GM19467 (cell line): ENCODE data around the gene USP6.
"Not testable (repeated sequence)": the region's sequence is repeated elsewhere in the genome, so short reads cannot be mapped to it uniquely, and the experiment has no call there.

Experiments
- ATAC-seq: cut with Tn5 transposase; IDR thresholded peaks from one replicate; pipeline ENCODE4 v1.9.1; 2021; ENCODE audit warnings: mild to moderate bottlenecking, moderate library complexity; ENCODE audit not compliant: unreplicated experiment

Gene USP6

DNA sequence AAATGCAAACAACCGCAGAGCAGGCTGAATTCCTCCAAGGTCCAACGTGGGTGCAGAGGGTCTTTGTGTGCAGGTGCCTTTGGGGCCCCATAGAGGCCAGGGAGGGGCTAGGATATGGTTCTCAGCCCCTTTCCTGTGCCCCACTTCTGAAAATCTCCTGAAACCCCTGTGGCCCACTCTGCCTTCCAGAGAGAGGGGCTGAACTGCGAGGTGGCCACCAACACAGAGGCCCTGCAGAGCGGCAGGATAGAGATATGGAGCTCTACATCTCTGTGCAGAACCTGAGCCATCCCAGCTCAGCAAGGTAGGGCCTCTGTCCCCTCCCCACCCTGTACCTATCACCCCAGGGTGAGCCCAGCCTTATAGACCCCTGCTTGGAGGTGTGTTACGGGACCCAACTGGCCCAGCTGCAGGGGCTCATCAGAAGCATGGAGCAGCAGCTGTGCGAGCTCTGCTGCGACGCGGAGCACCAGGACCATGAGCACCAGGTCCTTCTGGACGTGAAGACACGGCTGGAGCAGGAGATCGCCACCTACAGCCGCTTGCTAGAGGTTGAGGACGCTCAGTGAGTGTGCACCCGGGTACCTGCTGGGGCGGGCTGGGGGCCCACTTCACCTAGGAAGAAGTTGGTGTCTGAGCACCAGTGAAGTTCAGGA lies 5.5 kb downstream of the USP6 start:
- ATAC-seq: no peak

DNA sequence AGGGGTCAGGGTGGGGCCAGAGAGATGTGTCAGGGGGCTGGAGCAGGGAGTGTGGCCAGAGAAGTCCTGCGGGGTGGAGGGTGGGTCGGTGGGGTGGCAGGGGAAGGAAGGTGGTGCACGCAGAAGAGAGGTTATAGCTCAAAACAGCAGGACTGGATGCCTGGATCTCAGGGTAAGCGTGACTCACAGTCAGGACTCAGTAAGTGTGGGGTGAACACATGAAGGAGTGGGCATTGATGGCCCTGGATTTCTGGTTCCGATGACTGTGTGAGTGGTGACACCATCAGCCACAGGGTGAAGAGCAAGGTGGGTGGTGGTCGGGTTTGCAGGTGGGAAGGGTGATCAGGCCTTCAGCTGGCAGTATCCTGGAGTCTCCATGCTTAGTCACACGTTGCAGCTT lies 6.2 kb downstream of the USP6 start:
- not testable (repeated sequence) for ATAC-seq

- no peak for ATAC-seq
Measured at GRCh38 chr17:5122586-5123342, 6.9 kb downstream of the USP6 start.

- no peak for ATAC-seq
Measured at GRCh38 chr17:5123343-5124124, 7.7 kb downstream of the USP6 start.

- ATAC-seq: not testable (repeated sequence)
Measured at GRCh38 chr17:5124125-5124760, 8.4 kb downstream of the USP6 start.

- not testable (repeated sequence) for ATAC-seq
Measured at GRCh38 chr17:5124896-5125295, 9.1 kb downstream of the USP6 start.

DNA sequence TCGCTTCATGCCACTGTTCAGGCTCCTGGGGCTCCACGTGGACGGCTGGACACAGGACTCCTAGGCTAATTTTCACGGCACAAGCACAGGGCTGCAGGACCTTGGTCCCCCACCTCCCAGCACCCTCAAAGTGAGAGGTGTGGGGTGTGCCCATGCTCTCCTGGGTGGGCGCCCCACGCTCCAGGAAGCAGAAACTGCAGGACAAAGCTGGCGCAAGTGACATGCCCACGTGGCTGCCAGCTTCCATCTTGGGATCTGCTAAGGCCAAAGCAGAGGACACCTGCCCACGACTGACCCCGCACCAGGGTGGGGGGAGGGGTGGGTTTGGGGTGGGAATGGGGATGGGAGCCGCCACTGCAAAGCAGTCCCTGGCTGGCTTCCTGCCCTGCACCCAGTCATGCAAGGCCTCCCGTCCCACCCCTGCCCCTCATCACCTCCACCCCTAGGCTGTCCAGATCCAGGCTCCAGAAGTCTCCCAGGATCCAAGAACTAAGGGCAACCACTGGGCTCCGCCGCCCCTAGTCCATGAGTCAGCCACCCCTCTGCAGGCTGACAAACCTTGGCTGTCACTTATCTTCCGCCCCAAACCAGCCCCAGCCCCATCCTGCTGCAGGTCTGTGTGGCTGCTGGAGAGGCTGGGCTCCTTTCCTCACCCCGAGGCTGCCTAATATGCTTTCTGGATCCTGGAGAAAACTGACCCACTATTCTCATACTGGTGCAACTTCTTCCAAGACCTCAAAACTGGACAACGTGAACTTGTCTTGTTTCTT lies 11.1 kb downstream of the USP6 start:
- no peak for ATAC-seq

GRCh38 chr17:5127910-5128309 lies 12.1 kb downstream of the USP6 start:
- no peak for ATAC-seq

DNA sequence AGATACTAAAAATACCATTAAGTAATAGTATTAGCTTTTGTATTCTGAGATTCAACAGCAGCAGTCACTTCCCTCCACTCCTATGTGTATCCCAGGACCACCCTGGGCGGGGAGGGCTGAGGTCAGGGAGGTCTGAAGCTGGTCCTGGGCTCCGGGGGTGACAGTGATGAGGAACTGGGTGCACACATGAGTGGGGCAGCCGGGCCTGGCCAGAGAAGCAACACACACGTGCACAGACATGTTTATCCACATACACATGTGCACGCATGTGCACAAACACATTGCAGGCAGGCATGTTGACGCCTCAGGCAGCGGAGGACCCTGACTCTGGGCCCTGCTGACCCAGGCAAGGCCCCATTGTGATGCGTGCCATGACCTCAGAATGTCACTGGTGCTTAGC lies 12.6 kb downstream of the USP6 start:
- not testable (repeated sequence) for ATAC-seq

DNA sequence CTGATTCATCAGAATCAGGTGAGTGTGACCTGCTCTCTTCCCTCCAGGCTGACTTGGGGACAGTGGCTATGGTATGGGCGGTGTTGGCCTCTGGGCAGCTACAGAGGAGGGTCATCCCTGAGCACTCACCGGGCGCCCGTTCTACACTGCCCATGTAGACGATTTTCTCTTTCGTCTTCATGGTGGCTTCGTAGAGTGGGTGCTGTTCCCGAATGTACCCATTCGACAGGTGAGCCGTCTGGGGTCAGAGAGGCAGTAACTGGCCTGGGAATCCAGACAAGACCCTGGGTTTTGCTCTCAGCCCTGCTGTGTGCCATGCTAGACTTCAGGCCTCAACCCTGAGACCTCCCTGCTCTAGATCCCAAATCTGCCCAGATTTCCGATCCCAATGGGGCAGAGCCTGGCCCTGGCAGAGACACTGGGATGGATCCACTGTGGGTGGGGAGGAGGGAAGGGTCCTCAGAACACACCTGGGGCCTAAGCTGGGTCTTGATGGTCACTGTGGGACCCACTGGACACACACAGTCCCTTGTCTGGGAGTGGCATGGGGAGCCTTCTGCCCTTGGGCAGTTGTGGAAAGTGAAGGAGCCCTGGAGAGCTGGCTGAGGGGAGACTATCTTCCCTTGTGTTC lies 13.2 kb downstream of the USP6 start:
- no peak for ATAC-seq

GRCh38 chr17:5129770-5130169 lies 13.9 kb downstream of the USP6 start:
- not testable (repeated sequence) for ATAC-seq

DNA sequence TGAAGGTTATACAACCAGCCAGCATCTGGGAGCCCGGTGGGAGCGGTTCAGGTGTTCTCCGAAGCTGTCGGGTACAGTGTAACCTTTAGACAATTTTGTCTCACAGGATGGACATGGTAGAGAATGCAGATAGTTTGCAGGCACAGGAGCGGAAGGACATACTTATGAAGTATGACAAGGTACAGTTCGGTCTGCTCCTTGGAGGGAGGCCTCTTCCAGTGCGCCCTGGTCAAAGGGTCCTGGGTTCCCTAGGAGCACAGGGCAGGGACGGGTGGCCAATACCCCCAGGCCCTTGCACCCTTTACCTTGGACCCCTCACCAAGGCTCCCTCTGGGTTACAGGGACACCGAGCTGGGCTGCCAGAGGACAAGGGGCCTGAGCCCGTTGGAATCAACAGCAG lies 14.4 kb downstream of the USP6 start:
- not testable (repeated sequence) for ATAC-seq

DNA sequence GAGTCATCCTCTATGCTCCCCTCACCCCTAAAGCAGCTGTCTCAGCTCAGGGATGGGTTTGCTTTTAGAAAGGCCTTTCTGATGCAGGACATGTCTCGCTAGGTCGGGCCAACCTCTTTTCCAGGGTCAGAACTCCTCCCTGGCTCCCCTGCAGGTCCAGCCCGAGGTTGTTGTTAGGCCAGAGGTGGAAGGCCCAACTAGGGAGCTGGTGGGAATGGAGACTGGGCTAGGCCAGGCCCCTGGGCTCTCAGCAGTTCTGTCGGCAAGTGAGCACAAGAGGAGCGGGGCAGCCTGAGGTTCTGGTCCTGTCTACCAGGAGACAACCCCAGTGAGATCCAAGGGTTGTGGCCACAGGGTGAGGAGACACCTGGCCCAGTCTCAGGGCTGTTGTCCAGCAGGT lies 14.9 kb downstream of the USP6 start:
- not testable (repeated sequence) for ATAC-seq

- ATAC-seq: no peak
Measured at GRCh38 chr17:5131146-5131715, 15.4 kb downstream of the USP6 start.

DNA sequence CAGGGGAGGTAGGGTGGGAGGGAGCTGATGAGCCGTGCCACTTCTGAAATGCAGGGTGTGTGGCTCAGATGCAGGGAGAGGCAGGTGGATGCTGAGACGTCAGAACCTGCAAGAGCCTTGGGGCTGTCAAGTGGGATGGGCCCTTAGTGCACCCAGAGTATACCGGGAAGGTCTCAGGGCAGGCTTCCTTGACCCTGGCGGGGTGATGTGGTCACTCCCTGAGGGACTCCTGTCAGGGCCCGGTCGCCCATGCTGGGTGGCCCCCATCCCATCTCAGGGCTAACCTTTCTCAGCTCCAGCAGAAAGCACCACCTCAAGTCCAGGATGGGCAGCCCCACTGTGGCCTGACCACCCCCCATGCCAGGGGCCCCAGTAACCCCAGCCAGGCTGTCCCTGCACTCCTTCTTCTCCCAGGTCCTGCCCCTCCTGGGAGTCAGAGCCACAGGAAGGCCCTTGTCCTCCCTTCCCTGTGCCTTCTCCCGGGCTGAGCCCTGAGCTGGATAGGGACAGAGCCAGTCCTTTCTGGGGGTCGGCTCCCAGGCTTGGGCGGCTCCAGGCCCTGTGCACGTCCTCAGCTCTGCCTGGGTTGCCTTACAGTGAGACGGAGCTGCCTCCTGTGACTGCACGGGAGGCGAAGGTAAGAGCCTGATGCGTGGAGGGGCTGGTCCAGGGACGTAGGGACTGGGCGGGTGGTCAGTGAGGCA lies 16.1 kb downstream of the USP6 start:
- not testable (repeated sequence) for ATAC-seq

GRCh38 chr17:5132503-5133225 lies 16.8 kb downstream of the USP6 start:
- ATAC-seq: not testable (repeated sequence)

DNA sequence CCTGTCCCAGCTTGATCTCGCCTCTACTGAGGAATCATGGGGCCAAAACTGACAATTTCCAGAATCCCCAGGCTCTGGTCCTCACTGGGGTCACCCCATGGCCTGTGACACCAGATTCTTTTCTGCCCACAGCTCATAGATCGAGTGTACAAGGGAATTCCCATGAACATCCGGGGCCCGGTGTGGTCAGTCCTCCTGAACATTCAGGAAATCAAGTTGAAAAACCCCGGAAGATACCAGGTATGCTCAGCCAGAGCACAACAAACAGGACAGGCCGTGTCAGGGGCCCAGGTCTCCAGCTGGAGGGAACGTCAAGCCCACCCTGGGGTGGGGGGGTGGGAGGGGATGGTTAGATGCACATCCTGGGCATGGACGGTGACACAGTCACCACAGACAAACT lies 17.5 kb downstream of the USP6 start:
- no peak for ATAC-seq

DNA sequence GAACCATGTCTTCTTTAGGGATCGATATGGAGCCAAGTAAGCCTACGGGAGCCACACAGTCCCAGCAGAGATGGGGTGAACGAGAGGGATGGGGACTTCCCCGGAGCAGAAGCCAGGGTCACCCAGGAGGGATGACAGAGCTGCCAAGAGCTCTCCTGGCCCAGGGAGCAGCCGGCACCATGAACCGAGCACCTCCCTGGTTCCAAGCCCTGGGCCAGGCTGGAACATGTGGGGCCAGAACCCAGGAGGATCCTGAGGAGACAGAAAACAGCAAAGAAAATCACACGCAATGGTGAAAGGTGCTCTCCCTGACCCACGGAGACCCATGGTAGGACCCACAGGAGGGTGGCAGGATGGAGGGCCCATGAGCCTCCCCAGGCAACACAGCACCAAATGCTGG lies 18.1 kb downstream of the USP6 start:
- not testable (repeated sequence) for ATAC-seq
